Measurements from ENCODE around the gene KCNC1.

Gene KCNC1

DNA sequence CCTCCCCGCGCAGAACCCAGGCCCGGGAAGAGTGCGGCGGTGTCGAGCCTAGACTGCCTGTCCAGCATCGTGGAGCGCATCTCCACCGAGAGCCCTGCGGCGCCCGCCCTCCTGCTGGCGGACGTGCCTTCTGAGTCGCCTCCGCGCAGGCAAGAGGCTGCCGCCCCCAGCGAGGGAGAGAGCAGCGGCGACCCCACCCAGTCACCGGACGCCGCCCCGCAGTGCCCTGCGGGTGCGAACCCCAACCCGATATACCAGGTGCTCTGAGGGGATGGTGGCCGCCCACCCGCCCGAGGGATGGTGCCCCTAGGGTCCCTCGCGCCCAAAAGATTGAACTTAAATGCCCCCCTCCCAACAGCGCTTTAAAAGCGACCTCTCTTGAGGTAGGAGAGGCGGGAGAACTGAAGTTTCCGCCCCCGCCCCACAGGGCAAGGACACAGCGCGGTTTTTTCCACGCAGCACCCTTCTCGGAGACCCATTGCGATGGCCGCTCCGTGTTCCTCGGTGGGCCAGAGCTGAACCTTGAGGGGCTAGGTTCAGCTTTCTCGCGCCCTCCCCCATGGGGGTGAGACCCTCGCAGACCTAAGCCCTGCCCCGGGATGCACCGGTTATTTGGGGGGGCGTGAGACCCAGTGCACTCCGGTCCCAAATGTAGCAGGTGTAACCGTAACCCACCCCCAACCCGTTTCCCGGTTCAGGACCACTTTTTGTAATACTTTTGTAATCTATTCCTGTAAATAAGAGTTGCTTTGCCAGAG is 13.2 kb upstream of the KCNC1 start:
- peaks cover 47% of the 10 kb centered on the region for H3K27me3 ChIP-seq
- TF ChIP-seq, protein P1, sequence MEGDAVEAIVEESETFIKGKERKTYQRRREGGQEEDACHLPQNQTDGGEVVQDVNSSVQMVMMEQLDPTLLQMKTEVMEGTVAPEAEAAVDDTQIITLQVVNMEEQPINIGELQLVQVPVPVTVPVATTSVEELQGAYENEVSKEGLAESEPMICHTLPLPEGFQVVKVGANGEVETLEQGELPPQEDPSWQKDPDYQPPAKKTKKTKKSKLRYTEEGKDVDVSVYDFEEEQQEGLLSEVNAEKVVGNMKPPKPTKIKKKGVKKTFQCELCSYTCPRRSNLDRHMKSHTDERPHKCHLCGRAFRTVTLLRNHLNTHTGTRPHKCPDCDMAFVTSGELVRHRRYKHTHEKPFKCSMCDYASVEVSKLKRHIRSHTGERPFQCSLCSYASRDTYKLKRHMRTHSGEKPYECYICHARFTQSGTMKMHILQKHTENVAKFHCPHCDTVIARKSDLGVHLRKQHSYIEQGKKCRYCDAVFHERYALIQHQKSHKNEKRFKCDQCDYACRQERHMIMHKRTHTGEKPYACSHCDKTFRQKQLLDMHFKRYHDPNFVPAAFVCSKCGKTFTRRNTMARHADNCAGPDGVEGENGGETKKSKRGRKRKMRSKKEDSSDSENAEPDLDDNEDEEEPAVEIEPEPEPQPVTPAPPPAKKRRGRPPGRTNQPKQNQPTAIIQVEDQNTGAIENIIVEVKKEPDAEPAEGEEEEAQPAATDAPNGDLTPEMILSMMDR (IDR thresholded peaks at IDR 0.05; ENCODE audit: low read depth, low read length): no peak
- H3K4me3 ChIP-seq (ENCODE audit: low read depth, low read length): no peak overlapping the region
- no peaks in the 10 kb centered on the region for H3K4me1 ChIP-seq
- no peak for DNase-seq
- H3K36me3 ChIP-seq: no peaks in the 10 kb centered on the region
- no peaks in the 10 kb centered on the region for H3K9me3 ChIP-seq

DNA sequence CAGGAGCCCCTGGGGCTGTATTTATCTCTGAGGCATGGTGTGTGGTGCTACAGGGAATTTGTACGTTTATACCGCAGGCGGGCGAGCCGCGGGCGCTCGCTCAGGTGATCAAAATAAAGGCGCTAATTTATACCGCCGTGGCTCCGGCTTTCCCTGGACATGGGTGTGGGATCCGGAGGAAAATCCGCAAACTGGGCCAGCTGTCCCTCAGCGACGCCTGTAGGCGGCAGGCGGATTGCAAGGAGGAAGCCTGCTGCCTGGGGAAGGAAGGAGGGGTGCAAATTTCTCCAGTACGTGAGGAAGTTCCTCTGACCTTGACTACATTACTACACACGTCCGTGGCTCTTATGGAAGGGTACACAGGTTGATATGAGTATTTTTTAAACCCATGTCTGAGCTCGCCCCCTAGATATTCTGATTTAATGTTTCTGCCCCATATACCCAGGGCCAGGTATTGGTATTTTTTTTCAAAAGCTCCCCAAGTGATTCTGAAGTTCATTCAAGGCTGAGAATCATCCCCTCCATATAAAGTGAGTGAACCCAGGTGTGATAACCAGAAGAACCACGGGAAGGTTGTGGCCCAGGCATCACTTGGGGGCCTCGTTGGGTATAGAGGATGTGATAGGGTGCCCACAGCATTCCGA is 12.5 kb upstream of the KCNC1 start:
- DNase-seq: no peak
- H3K27me3 ChIP-seq: peaks cover 47% of the 10 kb centered on the region
- no peaks in the 10 kb centered on the region for H3K9me3 ChIP-seq
- no peak overlapping the region for H3K4me3 ChIP-seq (ENCODE audit: low read depth, low read length)
- H3K4me1 ChIP-seq: no peaks in the 10 kb centered on the region
- no peaks in the 10 kb centered on the region for H3K36me3 ChIP-seq
- TF ChIP-seq, protein P1 (IDR thresholded peaks at IDR 0.05; ENCODE audit: low read depth, low read length): 0 out of 2 replicates have a peak, but pooled peaks have one; percentile 13

DNA sequence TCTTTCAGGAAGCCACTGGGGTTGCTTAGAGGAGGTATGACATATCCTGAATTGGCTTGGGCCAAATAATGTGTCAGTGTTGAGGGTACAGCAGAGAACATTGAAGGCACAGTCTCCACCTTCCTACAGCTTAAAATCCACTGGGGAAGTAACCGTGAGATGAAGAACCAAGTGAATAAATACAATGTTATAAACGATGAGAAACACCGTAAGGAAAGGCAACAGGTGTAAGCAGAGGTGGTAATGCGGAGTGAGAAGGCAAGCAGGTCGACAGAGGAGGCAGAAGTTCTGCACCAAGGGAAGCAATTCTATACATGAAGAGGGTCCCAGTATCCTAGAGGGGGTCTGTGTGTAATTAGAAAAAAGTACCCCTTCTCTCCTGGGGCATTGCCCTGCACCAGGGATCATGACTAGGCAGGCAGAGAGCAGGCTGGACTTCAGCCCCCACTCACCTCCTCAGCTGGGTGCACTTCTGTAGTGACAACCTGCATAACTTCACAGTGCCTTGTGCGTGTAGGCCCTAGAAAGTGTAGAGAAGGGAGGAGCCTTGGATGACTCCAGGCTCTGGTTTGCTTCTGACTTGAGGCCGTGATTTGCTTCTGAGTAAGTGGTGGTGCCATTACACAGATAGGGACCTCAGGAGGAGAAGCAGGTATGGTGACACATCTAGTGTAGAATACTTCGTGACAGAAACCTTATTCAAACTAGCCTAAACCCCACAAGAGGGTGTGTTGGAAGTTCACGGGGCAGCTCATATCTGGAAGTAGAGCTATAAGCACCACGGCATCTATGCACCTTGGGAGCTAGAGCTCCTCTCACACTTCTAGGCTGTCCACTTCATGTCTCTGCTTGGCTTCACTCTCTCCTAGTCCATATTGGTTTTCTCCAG is 10.3 kb upstream of the KCNC1 start:
- H3K9me3 ChIP-seq: no peaks in the 10 kb centered on the region
- H3K4me1 ChIP-seq: no peaks in the 10 kb centered on the region
- TF ChIP-seq, protein P1 (IDR thresholded peaks at IDR 0.05; ENCODE audit: low read depth, low read length): no peak
- peaks cover 33% of the 10 kb centered on the region for H3K27me3 ChIP-seq
- no peaks in the 10 kb centered on the region for H3K36me3 ChIP-seq
- DNase-seq: no peak
- no peak overlapping the region for H3K4me3 ChIP-seq (ENCODE audit: low read depth, low read length)

DNA sequence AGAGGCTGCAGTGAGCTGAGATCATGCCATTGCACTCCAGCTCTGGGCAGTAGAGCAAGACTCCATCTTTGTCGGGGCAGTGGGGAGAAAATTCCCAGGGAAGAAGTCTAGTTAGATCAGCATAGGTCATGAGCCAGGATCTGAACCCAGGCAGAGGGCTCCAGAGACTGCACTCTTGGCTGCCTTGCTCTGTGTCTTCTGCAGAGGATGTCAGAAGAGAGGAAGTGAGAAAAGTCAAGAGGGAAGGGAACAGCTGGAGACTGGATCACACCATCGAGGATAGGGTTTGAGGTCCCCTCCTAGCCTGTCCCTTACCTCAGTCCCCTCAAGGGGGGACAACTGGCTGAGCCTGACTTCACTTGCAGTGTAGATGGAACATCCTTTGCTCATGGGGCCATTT is 9.4 kb upstream of the KCNC1 start:
- no peaks in the 10 kb centered on the region for H3K9me3 ChIP-seq
- no peaks in the 10 kb centered on the region for H3K4me1 ChIP-seq
- no peak overlapping the region for H3K4me3 ChIP-seq (ENCODE audit: low read depth, low read length)
- H3K36me3 ChIP-seq: no peaks in the 10 kb centered on the region
- peaks cover 26% of the 10 kb centered on the region for H3K27me3 ChIP-seq
- TF ChIP-seq, protein P1 (IDR thresholded peaks at IDR 0.05; ENCODE audit: low read depth, low read length): no peak
- no peak for DNase-seq

DNA sequence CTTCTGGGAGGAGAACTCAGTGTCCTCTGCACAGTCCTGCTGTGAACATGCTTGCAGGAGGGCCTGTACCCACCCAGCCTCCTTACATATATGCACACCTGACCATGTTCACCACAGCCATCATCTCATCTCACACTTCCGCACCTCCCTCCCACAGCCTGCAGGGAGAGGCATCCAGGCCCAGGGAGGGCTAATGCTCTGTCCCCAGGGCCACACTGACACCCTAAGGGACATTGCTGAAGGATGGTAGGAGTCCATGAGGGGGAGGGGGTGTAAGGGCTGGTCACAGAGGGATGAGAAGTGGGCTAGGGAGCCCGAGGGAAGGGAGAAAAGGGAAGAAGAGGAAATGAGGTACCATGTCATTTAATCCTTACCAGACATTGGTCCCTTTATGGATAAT is 4.4 kb upstream of the KCNC1 start:
- TF ChIP-seq, protein P1 (IDR thresholded peaks at IDR 0.05; ENCODE audit: low read depth, low read length): no peak
- H3K27me3 ChIP-seq: no peaks in the 10 kb centered on the region

More for the DNA sequence above, 4.4 kb upstream of the KCNC1 start:
- Histone ChIP-seq H3K9me3 (no peaks in the 10 kb centered on the region), H3K36me3 (no peaks in the 10 kb centered on the region), H3K4me1 (no peaks in the 10 kb centered on the region; the same call in 1 of the 2 replicates), H3K4me3 (ENCODE audit: low read depth, low read length) (no peak overlapping the region)
- no peak for DNase-seq
